ENCODE measurements around the gene ATP9B. TPM values are rescaled to one million over a fixed set of nuclear protein-coding genes. Genes with fewer than 3 reads are reported as not detected.

The ATP9B gene
- total RNA-seq, 1 experiment from 2014 or later, result 44.4 TPM

DNA sequence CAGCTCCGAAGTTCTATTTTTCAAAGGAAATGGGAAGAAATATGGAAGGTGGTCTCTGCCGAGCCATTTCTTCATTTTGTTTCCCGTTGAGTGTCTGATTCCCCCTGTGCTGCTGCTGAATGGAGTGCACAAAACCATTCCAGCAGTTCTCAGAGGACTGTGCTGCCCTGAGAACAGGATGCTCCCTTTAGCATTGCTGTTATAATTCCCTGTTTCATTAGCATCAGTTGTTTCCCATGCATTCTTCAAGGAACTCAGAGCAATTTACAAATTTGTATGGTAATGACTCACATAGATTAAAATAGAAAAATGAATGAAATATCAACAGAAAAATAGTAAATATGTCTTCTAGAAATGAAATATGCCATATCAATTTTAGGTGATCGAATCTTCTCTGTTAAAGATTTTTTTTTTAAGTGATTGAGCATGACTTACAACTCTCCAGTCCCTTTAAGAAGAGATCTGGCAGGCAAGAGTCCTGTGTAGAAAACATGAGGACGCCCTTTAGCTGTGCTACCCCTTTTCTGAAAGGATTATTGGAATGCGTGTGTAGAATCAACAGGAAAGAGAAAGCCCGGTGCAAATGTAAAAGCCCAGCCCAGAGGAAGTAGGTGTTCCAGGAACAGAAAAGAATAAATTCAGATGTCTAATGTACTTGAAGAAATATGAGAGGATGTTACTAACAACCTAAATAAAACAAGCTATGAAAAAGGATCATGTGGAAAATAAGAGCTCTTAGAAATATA, 118.5 kb downstream of the ATP9B start:
- TF ChIP-seq POLR2AphosphoS5 (IDR thresholded peaks at IDR 0.05; ENCODE audit: low read depth, low read length) (no peak), SIN3A (IDR thresholded peaks at IDR 0.05; ENCODE audit: borderline replicate concordance, insufficient read depth, low read depth, low read length) (no peak), TCF7L2 (IDR thresholded peaks at IDR 0.05; ENCODE audit: low read depth, low read length) (no peak)
- TF ChIP-seq, protein P1, sequence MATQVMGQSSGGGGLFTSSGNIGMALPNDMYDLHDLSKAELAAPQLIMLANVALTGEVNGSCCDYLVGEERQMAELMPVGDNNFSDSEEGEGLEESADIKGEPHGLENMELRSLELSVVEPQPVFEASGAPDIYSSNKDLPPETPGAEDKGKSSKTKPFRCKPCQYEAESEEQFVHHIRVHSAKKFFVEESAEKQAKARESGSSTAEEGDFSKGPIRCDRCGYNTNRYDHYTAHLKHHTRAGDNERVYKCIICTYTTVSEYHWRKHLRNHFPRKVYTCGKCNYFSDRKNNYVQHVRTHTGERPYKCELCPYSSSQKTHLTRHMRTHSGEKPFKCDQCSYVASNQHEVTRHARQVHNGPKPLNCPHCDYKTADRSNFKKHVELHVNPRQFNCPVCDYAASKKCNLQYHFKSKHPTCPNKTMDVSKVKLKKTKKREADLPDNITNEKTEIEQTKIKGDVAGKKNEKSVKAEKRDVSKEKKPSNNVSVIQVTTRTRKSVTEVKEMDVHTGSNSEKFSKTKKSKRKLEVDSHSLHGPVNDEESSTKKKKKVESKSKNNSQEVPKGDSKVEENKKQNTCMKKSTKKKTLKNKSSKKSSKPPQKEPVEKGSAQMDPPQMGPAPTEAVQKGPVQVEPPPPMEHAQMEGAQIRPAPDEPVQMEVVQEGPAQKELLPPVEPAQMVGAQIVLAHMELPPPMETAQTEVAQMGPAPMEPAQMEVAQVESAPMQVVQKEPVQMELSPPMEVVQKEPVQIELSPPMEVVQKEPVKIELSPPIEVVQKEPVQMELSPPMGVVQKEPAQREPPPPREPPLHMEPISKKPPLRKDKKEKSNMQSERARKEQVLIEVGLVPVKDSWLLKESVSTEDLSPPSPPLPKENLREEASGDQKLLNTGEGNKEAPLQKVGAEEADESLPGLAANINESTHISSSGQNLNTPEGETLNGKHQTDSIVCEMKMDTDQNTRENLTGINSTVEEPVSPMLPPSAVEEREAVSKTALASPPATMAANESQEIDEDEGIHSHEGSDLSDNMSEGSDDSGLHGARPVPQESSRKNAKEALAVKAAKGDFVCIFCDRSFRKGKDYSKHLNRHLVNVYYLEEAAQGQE (IDR thresholded peaks at IDR 0.05; ENCODE audit: insufficient read depth in 1 of 2, low read depth in 2 of 2, low read length in 1 of 2), result no peak
- TF ChIP-seq, protein P2, sequence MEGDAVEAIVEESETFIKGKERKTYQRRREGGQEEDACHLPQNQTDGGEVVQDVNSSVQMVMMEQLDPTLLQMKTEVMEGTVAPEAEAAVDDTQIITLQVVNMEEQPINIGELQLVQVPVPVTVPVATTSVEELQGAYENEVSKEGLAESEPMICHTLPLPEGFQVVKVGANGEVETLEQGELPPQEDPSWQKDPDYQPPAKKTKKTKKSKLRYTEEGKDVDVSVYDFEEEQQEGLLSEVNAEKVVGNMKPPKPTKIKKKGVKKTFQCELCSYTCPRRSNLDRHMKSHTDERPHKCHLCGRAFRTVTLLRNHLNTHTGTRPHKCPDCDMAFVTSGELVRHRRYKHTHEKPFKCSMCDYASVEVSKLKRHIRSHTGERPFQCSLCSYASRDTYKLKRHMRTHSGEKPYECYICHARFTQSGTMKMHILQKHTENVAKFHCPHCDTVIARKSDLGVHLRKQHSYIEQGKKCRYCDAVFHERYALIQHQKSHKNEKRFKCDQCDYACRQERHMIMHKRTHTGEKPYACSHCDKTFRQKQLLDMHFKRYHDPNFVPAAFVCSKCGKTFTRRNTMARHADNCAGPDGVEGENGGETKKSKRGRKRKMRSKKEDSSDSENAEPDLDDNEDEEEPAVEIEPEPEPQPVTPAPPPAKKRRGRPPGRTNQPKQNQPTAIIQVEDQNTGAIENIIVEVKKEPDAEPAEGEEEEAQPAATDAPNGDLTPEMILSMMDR (IDR thresholded peaks at IDR 0.05), result no peak
- Histone ChIP-seq H3K27me3 (ENCODE audit: control insufficient read depth, insufficient read depth, low read length) (no peaks in the 10 kb centered on the region), H3K36me3 (ENCODE audit: control insufficient read depth, insufficient read depth, low read length) (no peaks in the 10 kb centered on the region), H3K4me3 (ENCODE audit: low read depth in 2 of 2, low read length in 2 of 2) (no peak overlapping the region), H3K9me3 (ENCODE audit: control insufficient read depth, insufficient read depth, low read depth, low read length) (no peaks in the 10 kb centered on the region), H3K27ac (ENCODE audit: low read length) (no peak overlapping the region), H3K4me1 (ENCODE audit: control insufficient read depth, insufficient read depth, low read length) (no peaks in the 10 kb centered on the region)
- in situ Hi-C loops (cut with HindIII; ENCODE audit: low pct_unique_long_range_greater_than_20kb, low sequenced_read_pairs), result no loop called here
- DNase-seq (ENCODE audit: low read depth, low spot score) (no peak), ATAC-seq (no peak)
- ChIA-PET CTCF (no interaction called here), POLR2A (no interaction called here)
- no TSS peak for BruUV-seq (replicated peaks)
- intact Hi-C loops (cut with micrococcal nuclease; ENCODE audit: unreplicated experiment), result no loop called here

DNA sequence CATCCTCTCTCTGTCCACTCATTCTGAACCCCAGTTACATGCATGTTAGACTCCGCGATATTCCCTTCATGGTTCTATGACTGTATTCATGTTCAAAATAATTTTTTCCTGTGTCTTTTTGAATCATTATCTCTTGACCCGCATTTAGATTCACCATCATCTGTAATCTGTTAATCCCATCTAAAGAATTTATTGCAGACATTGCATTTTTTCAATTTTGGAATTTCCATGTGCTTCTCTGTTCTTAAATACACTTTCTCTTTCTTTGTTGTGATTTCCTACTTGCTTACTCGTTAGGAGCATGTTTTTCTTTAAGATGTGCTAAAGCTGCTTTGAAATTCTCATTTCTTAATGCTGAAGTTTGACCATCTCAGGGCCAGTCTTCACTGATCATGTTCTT, 122.2 kb downstream of the ATP9B start:
- POLR2A ChIA-PET, result no interaction called here
- ATAC-seq (no peak), DNase-seq (ENCODE audit: low read depth, low spot score) (no peak)
- intact Hi-C loops (cut with micrococcal nuclease; ENCODE audit: unreplicated experiment), result no loop called here
- no peak for TF ChIP-seq SIN3A (IDR thresholded peaks at IDR 0.05; ENCODE audit: borderline replicate concordance, insufficient read depth, low read depth, low read length)
- TF ChIP-seq, protein P1 (IDR thresholded peaks at IDR 0.05; ENCODE audit: insufficient read depth in 1 of 2, low read depth in 2 of 2, low read length in 1 of 2), result no peak
- TF ChIP-seq, protein P2 (IDR thresholded peaks at IDR 0.05), result no peak
- TF ChIP-seq POLR2AphosphoS5 (IDR thresholded peaks at IDR 0.05; ENCODE audit: low read depth, low read length), result no peak
- TF ChIP-seq TCF7L2 (IDR thresholded peaks at IDR 0.05; ENCODE audit: low read depth, low read length), result no peak
- H3K4me1 ChIP-seq (ENCODE audit: control insufficient read depth, insufficient read depth, low read length), result no peaks in the 10 kb centered on the region
- no peaks in the 10 kb centered on the region; the same call in 1 of the 2 replicates for H3K36me3 ChIP-seq (ENCODE audit: control insufficient read depth, insufficient read depth, low read length)
- no peak overlapping the region for H3K27ac ChIP-seq (ENCODE audit: low read length)
- no TSS peak for BruUV-seq (replicated peaks)
- no peaks in the 10 kb centered on the region for H3K9me3 ChIP-seq (ENCODE audit: control insufficient read depth, insufficient read depth, low read depth, low read length)
- no peak overlapping the region for H3K4me3 ChIP-seq (ENCODE audit: low read depth in 2 of 2, low read length in 2 of 2)
- H3K27me3 ChIP-seq (ENCODE audit: control insufficient read depth, insufficient read depth, low read length), result no peaks in the 10 kb centered on the region
- in situ Hi-C loops (cut with HindIII; ENCODE audit: low pct_unique_long_range_greater_than_20kb, low sequenced_read_pairs), result no loop called here
- CTCF ChIA-PET, result no interaction called here

Data from Panc1 (cell line).